Ovary (tissue), 3 donors: ENCODE data around the gene SH3BP1.

Experiments
- POLR2A ChIP-seq: fragments of 450-650 bp; IDR thresholded peaks from one replicate; pipeline ENCODE4 v1.6.1; 2017; ENCODE audit warnings: antibody characterized with exemption, mild to moderate bottlenecking, moderate library complexity
- TF ChIP-seq, protein P1 (sequence below), 3 donors: fragments of 450-650 bp in 2 of 3; fragments of 200-600 bp in 1 of 3; IDR thresholded peaks; one replicate each; pipeline versions ENCODE4 v1.5.1 to v1.8.0; 2016 to 2022; ENCODE audit warnings: antibody characterized with exemption in 3 of 3, mild to moderate bottlenecking in 1 of 3
- donor health status: DM: no; HTN: no; CAD: no.

- TF ChIP-seq, protein P1, sequence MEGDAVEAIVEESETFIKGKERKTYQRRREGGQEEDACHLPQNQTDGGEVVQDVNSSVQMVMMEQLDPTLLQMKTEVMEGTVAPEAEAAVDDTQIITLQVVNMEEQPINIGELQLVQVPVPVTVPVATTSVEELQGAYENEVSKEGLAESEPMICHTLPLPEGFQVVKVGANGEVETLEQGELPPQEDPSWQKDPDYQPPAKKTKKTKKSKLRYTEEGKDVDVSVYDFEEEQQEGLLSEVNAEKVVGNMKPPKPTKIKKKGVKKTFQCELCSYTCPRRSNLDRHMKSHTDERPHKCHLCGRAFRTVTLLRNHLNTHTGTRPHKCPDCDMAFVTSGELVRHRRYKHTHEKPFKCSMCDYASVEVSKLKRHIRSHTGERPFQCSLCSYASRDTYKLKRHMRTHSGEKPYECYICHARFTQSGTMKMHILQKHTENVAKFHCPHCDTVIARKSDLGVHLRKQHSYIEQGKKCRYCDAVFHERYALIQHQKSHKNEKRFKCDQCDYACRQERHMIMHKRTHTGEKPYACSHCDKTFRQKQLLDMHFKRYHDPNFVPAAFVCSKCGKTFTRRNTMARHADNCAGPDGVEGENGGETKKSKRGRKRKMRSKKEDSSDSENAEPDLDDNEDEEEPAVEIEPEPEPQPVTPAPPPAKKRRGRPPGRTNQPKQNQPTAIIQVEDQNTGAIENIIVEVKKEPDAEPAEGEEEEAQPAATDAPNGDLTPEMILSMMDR (IDR thresholded peaks at IDR 0.05), result peak in 2 of 3 donors; percentile 14 to 28
- TF ChIP-seq POLR2A, result no peak
Measured at GRCh38 chr22:37634417-37634924, 5.0 kb upstream of the SH3BP1 start.
